Esophagus (tissue), 2 donors: ENCODE data around the gene IFITM2. TPM values are rescaled to one million over a fixed set of nuclear protein-coding genes. Genes with fewer than 3 reads are reported as not detected.
"Not testable (repeated sequence)": the region's sequence is repeated elsewhere in the genome, so short reads cannot be mapped to it uniquely, and the experiment has no call there.

Source experiments
- H3K27ac ChIP-seq, 2 donors: one replicate each; pipeline ENCODE4 v1.5.1; 2013; ENCODE audit warnings: low read depth in 2 of 2, mild to moderate bottlenecking in 2 of 2, inconsistent platforms in 1 of 2, low read length in 1 of 2, moderate library complexity in 1 of 2
- H3K27me3 ChIP-seq, 2 donors: one replicate each; pipeline ENCODE4 v1.6.1; 2013; ENCODE audit warnings: low read length in 2 of 2, control low read depth in 1 of 2, mild to moderate bottlenecking in 1 of 2; ENCODE audit not compliant: insufficient read depth in 2 of 2, control insufficient read depth in 1 of 2
- H3K36me3 ChIP-seq, 2 donors: one replicate each; pipeline ENCODE4 v1.6.1; 2013; ENCODE audit warnings: low read length in 1 of 2; ENCODE audit not compliant: control insufficient read depth in 2 of 2, insufficient read depth in 2 of 2
- H3K4me1 ChIP-seq, 2 donors: one replicate each; pipeline ENCODE4 v1.6.1; 2013; ENCODE audit warnings: low read length in 1 of 2; ENCODE audit not compliant: control insufficient read depth in 2 of 2, insufficient read depth in 2 of 2
- H3K4me3 ChIP-seq, 2 donors: one replicate each; pipeline ENCODE4 v1.5.1; 2013; ENCODE audit warnings: low read length in 2 of 2, mild to moderate bottlenecking in 2 of 2, low read depth in 1 of 2, moderate library complexity in 1 of 2
- H3K9me3 ChIP-seq, 2 donors: one replicate each; pipeline ENCODE4 v1.6.1; 2013; ENCODE audit warnings: mild to moderate bottlenecking in 2 of 2, low read depth in 1 of 2, low read length in 1 of 2, moderate library complexity in 1 of 2; ENCODE audit not compliant: control insufficient read depth in 2 of 2, insufficient read depth in 1 of 2
- WGBS, 2 donors: extraction: QIAGEN DNeasy Blood & Tissue Kit; methylation state at CpG; one replicate each; pipeline ENCODE4 v1.1.7; 2013; 5-methylcytosine and 5-hydroxymethylcytosine counted together
- polyA plus RNA-seq, 2 donors: library from polyadenylated mRNA; stranded (reverse); fragments of 200-250 nt; gene quantifications; one replicate each; pipeline ENCODE4 v1.2.3, GENCODE V29; 2013
- donor health status: healthy with polysubstance abuse.
- donor health status: Bipolar disorder and iron deficiency.

The IFITM2 gene
- polyA plus RNA-seq: 100 to 1,000 TPM in 1 of 2 donors, 10 to 100 TPM in 1; 72.3 to 165 TPM

- Histone ChIP-seq H3K27ac (peak within 1 kb of the TSS; percentile 80 to 93), H3K4me3 (peak within 1 kb of the TSS; percentile 39 to 48)
- not testable (repeated sequence) for H3K4me1 ChIP-seq, H3K27me3 ChIP-seq, H3K9me3 ChIP-seq, H3K36me3 ChIP-seq
- WGBS, 2 donors: 24 to 33% methylated on average over 24 to 28 of the region's 28 CpGs
Observed at GRCh38 chr11:307766-308708, at the start of gene IFITM2. Gene IFITM2, plus strand, starts transcription at chr11:307816. Its CDS starts 377 bp downstream, at chr11:308193.

DNA sequence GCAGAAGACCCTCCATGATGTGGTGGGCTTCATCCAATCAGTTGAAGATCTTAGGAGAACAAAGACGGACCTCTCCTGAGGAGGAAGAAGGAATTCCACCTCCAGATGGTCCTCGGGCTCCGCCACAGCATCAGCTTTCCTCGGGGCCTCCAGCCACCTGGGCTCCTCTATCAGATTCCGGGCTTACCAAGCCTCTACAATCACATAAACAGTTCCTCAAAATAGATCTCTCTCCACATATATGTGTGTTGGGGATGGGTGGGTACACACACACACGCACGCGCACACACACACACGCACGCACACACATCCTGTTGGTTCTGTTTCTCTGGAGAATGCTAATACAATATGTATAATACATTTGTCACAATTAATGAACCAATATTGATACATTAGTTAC lies 48.2 kb upstream of the IFITM2 start:
- Histone ChIP-seq H3K36me3 (no peaks in the 10 kb centered on the region), H3K9me3 (peaks cover 0 to 2% of the 10 kb centered on the region in 2 donors), H3K4me1 (no peaks in the 10 kb centered on the region), H3K27me3 (no peaks in the 10 kb centered on the region), H3K4me3 (no peak overlapping the region), H3K27ac (no peak overlapping the region)
- 75 to 82% methylated on average over 10 of the region's 10 CpGs for WGBS, 2 donors

DNA sequence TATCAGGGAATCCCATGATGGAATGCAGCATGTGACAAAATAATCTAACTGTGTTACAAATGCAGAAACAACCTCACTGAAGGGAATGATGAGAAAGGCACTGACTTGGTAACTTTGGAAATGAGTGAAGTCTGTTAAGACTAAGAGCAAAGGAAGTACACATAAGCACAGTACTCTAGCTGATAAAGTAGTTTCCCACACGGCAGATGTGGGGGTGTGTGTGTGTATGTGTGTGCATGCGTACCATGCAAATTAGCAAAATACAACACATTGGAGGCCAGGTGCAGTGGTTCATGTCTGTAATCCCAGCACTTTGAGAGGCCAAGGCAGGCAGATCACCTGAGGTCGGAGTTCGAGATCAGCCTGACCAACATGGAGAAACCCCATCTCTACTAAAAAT lies 46.0 kb upstream of the IFITM2 start:
- no peak overlapping the region for H3K4me3 ChIP-seq
- H3K4me1 ChIP-seq: no peaks in the 10 kb centered on the region
- no peak overlapping the region for H3K27ac ChIP-seq
- 89 to 91% methylated on average over 4 of the region's 4 CpGs for WGBS, 2 donors
- no peaks in the 10 kb centered on the region for H3K36me3 ChIP-seq
- peaks cover 0 to 2% of the 10 kb centered on the region in 2 donors for H3K9me3 ChIP-seq
- H3K27me3 ChIP-seq: no peaks in the 10 kb centered on the region

DNA sequence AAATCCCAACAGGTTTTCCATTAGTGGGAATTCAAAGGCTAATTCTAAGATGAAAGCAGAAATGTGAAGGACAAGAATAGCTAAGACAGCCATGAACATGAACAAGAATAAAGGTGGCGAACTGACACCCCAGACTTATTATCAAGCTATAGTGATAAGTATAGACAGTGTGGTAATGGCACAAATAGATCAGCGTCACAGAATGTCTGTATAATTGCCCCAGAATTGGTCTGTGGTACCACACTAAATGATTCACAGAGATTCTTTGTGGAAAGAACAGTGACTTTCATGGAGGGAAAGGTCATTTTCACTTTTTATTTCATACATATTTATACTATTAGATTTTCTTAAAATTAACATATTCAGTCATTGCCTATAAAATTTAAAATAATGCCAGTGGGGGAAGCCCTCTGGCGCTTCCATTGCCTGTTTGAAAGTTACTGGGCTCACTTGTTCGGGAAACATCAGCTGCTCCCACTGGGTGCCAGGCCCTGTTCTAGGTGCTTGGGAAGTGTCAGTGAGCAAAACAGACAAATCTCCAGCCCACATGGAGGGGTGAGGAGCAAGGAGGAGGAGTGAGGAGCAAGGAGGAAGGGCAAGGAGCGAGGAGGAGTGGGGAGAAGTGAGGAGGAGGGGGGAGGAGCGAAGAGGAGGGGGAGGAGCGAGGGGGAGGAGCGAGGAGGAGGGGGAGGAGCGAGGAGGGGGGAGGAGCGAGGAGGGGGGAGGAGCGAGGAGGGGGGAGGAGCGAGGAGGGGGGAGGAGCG lies 40.8 kb upstream of the IFITM2 start:
- Histone ChIP-seq H3K36me3 (no peaks in the 10 kb centered on the region), H3K4me3 (no peak overlapping the region), H3K27ac (peak overlapping the region in 1 of 2 donors; percentile 24), H3K4me1 (peaks cover 0 to 6% of the 10 kb centered on the region in 2 donors), H3K27me3 (no peaks in the 10 kb centered on the region), H3K9me3 (peaks cover 0 to 2% of the 10 kb centered on the region in 2 donors)
- WGBS, 2 donors: 81% methylated on average over 4 to 5 of the region's 13 CpGs

DNA sequence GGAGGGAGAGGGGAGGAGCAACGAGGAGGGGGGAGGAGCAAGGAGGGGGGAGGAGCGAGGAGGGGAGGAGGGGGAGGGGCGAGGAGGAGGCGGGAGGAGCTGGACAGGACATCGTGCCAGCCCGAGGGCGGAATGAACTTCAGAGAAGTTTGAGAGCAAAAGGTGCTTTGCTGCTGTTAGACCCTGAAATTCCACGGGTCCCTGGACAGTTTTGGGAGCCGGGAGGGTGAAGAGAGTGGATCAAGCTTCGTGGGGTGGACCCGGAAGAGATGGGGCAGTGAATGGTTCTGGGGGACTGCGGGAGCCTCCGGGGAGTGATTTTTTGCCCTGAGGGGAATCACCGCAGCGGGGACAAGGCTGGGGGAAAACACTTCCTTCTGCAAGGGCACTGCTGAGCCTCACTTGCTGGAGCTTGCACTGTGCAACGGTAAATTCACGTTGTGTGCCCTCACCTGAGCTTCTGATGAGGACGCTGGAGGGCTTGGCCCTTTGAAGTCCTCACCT lies 40.1 kb upstream of the IFITM2 start:
- H3K27ac ChIP-seq: peak overlapping the region; percentile 53 to 81
- WGBS, 2 donors: 31 to 37% methylated on average over 15 to 18 of the region's 18 CpGs
- H3K4me1 ChIP-seq: peaks cover 0 to 6% of the 10 kb centered on the region in 2 donors
- H3K4me3 ChIP-seq: peak overlapping the region in 1 of 2 donors; percentile 38
- H3K27me3 ChIP-seq: no peaks in the 10 kb centered on the region
- H3K36me3 ChIP-seq: no peaks in the 10 kb centered on the region
- H3K9me3 ChIP-seq: no peaks in the 10 kb centered on the region

GRCh38 chr11:268716-269145 lies 38.9 kb upstream of the IFITM2 start:
- H3K36me3 ChIP-seq, H3K27me3 ChIP-seq, H3K9me3 ChIP-seq, H3K4me3 ChIP-seq, H3K4me1 ChIP-seq: not testable (repeated sequence)
- 44 to 51% methylated on average over 15 to 16 of the region's 16 CpGs for WGBS, 2 donors
- H3K27ac ChIP-seq: peak overlapping the region; percentile 54 to 81

DNA sequence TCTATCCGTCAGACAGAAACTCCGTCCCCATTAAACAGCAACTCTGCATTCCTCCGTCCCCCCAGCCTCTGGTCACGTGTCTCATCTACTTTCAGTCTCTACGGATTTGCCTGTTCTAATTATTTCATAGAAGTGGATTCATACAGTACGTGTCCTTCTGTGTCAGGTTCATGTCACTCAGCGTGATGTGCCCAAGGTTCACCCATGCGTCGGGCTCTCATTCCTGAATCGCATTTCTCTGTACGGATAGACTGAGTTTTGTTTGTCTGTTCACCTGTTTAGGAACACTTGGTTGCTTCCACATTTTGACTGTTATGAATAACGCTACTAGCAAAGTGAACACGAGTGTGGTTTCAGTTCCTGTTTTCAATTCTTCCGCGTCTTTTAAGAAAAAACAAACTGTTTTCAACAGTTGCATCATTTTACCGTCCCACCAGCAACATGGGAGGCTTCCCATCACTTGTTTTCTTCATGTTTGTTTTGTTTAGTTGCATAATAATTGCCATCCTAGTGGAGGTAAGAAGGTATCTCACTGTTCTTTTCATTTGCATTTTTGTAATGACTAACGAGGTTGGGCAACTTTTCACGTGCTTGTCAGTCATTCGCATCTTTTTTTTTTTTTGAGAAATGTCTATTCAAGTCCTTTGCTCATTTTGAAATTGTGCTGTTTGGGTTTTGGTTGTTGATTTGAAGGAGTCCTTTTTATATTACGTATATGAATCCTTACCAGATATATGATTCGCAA lies 38.3 kb upstream of the IFITM2 start:
- Histone ChIP-seq H3K36me3 (no peaks in the 10 kb centered on the region), H3K4me1 (peaks cover 0 to 6% of the 10 kb centered on the region in 2 donors), H3K9me3 (no peaks in the 10 kb centered on the region), H3K27ac (peak overlapping the region; percentile 1 to 67), H3K4me3 (no peak overlapping the region), H3K27me3 (no peaks in the 10 kb centered on the region)
- 47 to 57% methylated on average over 21 of the region's 21 CpGs for WGBS, 2 donors

GRCh38 chr11:270451-271318 lies 36.9 kb upstream of the IFITM2 start:
- WGBS, 2 donors: 76 to 88% methylated on average over 18 of the region's 18 CpGs
- Histone ChIP-seq H3K9me3 (no peaks in the 10 kb centered on the region), H3K4me1 (peaks cover 0 to 6% of the 10 kb centered on the region in 2 donors), H3K27ac (peak overlapping the region in 1 of 2 donors; percentile 16), H3K27me3 (no peaks in the 10 kb centered on the region), H3K36me3 (no peaks in the 10 kb centered on the region), H3K4me3 (no peak overlapping the region)
